ENCODE data around the gene MAL.

The MAL gene

DNA sequence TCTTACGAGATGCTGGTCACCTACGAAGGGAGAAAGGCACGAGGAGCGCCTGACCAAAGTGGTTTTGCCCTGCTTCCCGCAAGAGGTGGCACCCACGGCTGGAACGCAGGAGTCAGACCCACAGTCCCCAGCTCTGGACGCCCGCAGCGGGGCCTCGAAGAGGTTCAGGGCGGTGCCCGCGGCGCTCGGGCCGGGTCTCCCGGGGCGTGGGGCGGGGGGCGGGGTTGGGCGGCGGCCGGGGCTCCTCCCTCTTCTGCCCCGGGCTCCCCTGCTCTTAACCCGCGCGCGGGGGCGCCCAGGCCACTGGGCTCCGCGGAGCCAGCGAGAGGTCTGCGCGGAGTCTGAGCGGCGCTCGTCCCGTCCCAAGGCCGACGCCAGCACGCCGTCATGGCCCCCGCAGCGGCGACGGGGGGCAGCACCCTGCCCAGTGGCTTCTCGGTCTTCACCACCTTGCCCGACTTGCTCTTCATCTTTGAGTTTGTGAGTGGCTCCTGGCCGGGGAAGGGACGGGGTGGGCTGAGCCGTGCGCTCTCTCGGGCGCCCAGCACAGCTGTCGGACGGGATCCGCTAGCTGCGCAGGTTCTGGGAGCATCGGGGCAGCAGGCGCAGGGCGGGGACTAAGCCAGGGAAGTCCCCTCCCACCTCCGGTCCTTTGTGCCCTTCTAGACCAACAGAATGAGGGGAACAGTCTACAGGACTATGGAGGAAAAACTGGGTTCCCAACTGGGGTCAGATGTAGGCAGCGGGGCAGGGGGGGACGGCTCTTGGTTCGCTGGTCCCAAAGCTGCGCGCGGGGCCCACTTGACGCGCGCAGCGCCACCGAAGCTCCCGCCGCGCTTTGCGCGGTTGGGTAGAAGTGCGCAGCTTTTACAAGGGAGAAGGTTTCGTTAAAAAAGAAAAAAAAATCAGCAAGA, at the start of gene MAL:
Gene MAL (plus strand): TSS at position 303 of the 914 bp plus-strand sequence. CDS start 85 bp downstream, at position 388.
- intact Hi-C loops (cut with DNase I): no loop called here

DNA sequence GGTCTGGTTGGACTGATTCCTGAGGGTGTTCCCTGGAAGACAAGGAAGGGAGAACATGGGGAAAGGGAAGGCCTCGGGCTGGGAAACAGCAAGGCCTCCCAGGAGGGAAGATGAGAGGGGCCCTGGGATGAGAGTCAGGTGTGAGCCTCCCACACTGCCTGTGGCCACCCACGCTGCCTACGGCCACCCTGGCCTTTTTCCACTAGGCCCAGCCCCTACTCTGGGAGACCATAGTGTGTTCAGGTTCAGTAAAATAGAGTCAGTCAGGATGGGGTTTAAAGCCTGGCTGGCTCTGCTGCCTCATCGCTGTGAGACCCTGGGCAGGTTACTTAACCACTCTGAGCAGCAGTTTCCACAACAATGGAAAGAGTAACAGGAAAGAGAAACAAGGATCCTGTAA, 47.7 kb upstream of the MAL start:
- intact Hi-C loops (cut with DNase I): no loop called here
- DNase-seq: peak in 1 of 10 donors; percentile 26

More for the DNA sequence above, at the start of gene MAL:
- peak in 8 of 10 donors; percentile 41 to 96 (median 62) for DNase-seq

DNA sequence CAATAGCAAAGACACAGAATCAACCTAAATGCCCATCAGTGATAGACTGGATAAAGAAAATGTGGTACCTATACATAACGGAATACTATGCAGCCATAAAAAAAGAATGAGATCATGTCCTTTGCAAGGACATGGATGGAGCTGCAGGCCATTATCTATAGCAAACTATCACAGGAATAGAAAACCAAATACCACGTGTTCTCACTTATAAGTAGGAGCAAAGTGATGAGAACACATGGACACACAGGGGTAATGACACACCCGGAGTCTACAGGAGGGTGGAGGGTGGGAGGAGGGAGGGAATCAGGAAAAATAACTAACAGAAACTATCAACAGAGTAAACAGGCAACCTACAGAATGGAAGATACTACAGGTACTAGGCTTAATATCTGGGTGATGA, 46.6 kb upstream of the MAL start:
- intact Hi-C loops (cut with DNase I): no loop called here
- no peak for DNase-seq

DNA sequence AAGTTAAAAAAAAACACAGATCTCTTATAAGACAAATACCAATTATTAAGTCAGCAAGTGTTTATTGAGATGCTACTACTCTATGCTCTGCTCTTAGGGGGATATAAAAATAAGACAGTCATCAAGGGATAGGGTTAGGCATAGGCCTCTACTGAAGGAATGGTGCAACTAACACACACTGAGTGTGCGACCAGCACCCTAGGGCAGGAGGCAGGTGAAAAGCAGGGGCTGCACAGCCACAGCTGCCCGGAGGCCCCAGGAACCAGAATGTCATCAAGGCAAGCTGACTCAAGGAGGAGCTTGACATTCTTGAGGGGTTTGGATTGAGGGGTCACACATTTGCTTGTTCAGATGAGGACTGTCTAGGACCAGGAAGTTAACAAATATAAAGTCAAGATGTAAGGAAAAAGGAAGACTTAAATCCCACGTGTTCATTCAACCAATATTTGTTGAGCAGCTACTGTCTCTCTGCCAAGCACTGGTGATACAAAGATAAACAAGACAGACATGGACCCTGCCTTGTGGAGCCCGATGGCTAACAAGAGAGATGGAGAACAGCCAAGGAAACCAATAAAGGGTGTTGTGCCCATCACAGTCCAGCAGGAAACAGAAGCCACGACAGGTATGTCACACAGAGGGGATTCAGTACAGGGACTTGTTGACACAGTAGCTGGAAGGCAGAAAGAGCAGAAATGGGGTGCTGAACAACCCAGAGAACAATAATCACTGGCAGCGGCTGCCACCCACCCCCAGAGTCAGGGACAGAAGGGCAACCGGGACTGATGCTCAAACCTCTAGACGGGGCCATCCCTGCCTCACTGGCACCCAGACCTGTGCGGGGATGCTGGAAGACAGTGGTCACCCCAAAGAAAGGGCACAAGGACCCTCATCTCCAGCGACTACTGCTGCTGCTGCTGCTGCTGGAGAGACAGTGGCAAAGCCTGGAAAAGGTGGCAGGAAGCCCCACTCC, 45.8 kb upstream of the MAL start:
- intact Hi-C loops (cut with DNase I): no loop called here
- DNase-seq: peak in 1 of 10 donors; percentile 56

DNA sequence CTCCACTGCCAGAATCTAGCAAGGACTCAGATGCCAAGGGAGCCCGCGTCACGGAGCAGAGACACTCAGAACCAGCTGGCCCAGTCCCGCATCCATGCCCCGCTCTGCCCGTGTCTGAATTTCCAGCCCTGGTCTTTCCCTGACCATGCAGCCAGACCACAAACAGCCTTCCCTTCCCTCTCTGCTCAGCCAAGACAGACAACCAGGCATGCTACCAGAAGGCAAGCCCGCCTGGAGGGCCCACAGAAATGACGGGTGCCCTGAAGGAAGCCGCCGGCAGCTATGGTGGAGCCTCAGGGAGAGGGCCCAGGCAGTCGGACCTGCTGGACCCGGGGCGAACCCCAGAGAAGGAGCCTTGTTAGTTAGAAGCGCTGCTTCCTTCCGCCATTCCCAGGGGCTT, 45.1 kb upstream of the MAL start:
- DNase-seq: peak in 1 of 10 donors; percentile 59
- intact Hi-C loops (cut with DNase I): no loop called here

DNA sequence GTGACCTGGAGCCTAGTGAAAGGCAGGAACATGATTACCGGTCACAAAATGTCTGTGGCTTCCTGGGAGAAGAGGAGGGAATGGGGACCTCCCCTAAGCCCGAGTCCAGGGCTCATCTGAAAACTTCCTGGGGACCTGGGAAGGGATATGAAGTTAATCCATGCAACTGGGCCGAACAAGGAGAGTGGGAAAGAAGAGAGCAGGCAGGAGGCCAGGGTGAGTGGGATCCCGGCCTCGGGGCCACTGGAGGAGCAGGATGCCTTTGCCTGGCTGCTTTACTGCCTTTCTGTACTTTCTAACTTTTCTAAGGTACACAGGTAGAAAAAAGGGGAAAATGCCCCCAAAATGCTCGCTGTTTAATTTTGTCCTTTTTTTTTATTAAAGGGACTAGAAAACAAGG, 43.4 kb upstream of the MAL start:
- peak in 1 of 10 donors; percentile 59 for DNase-seq
- intact Hi-C loops (cut with DNase I): no loop called here

DNA sequence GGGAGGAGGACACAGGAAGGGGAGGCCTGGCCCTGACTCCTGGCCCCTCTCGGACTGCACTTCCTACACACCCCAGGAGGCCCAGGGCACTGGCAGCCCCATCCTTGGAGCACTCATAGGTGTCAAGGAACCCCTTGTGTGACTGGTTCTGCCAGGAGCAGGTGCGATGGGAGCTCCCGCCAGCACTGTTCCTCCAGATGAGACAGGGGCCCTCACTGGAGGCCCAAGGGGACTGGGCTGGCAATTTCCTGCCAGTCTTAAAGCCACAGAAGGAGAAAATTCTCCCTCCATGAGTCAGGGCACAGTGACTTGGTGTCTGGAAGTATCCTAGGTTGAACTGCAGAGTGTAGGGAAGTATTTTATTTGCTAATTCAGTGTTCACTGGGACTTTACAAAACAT, 42.8 kb upstream of the MAL start:
- DNase-seq: peak in 2 of 10 donors; percentile 22 to 51
- intact Hi-C loops (cut with DNase I): no loop called here

DNA sequence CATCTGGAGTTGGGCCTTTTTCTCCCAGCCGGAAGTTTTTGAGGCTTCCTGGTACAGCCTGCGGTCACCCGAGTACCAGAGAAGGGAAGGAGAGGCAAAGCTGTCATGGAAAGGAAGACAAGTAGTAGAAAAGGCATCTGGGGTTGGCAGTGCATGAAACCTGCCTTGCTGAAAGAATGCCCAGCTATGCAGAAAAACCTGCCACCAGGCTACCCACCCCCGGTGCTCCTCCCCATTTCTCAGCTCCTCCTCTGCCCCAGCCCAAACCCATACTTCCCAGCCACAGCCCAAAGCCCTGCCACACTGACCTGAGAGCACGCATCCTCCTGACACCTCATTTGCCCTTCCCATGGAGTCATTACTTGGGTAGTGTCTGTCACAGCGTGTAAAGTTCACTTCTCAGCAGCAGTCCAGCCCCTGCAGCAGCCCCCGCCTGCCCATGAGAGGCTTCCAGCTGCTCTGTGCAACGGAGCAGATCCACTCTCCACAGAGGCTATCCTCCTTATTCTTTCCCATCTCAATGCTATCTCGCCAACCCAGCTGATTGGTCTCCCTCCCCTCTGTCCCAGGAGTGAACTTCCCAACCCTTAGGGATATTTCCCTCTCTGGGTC, 40.4 kb upstream of the MAL start:
- intact Hi-C loops (cut with DNase I): no loop called here
- peak in 2 of 10 donors; percentile 51 to 59 for DNase-seq

DNA sequence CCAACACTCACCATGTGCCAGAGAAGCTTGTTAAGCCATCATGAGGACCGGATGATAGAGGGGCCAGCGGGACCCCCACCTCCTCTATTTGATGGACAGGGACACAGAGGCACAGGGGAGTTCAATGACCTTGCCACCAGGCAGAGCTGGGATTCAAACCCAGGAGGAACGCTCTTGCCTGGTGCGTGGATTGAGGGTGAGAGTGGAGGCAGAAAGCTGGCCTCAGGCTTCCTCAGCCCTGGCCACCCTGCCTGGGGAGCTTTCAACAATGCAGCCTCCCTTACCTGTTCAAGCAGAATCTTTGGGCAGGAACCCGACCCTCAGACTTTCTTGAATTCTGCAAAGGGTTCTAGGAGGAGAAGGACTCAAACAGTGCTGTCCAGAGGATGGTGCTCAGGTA, 39.9 kb upstream of the MAL start:
- DNase-seq: peak in 2 of 10 donors; percentile 19 to 49
- intact Hi-C loops (cut with DNase I): loop anchor here (2.0 kb wide), 1 partner anchor 129 kb away; no protein-coding TSS in a partner anchor

DNA sequence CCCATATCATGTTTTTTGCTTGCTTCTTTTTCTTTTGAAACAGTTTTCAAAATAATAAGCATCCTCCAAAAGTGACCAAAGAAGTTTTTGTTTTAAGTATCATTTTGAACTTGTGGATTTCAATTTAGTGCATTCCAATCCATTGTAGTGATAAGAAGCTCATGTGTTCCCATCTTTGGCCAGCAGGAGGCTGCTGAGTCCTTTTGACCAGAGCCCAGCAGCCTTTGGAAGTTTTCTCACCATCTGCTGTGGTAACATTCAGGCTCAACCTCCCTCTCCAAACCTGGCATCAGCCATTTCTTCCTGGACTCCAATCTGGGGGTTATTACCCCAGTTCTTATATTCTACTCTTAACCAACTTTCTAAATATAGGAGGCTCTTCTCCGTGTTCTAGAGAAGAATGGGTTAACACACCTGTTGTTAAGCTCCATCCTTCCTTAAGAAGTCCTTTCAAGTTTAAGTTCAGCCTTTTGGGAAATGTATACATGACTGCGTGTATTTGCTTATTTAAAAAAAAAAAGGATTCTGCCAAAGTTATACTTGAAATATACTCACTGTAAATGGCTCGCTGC, 39.0 kb upstream of the MAL start:
- intact Hi-C loops (cut with DNase I): loop anchor here (2.0 kb wide), 1 partner anchor 128 kb away; no protein-coding TSS in a partner anchor
- DNase-seq: peak in 6 of 10 donors; percentile 55 to 94 (median 69)

DNA sequence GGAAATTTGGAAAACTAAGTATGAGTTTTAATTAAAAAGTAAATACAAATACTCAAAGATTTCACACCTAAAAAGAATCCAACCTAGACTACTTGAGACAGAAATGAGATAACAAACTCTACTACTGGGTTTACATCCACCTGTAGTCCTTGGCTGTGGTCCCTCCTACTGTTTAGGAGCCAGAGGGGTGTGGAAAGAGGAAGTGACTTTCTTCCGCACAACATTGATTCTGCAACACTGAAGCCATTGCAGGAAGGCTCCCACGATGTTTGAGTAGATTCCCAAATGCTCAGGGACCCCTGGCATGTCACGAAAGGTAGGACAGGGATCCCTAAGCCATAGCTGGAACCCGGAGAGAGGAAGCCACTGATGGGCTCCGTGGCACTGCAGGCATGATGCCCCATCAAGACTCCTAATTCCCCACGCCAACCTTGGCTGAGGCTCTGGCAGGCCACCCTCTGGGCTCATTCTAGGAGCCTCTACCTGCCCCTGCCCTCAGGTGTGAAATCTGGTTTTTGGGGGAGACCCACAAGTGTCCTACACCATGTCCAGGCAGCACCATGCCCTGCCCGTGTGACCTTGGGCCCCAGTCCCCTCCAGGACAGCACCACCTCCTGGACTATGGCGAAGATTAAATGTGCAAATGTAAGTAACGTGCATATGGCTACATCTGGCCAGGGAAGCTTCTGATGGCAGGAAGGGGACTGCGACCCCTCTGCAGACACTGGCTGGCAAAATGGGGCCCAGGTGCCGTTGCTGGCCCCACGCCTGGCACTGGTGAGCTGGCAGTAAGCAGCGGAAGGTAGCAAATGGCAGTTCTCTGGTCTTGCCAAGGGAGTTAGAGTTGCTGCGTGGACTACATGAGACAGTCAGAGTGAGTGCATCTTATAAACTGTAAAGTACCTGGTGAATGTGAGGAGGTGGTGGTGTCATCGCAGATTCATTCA, 38.2 kb upstream of the MAL start:
- intact Hi-C loops (cut with DNase I): loop anchor here (2.0 kb wide), 1 partner anchor 127 kb away; no protein-coding TSS in a partner anchor
- peak in 2 of 10 donors; percentile 23 to 62 for DNase-seq

DNA sequence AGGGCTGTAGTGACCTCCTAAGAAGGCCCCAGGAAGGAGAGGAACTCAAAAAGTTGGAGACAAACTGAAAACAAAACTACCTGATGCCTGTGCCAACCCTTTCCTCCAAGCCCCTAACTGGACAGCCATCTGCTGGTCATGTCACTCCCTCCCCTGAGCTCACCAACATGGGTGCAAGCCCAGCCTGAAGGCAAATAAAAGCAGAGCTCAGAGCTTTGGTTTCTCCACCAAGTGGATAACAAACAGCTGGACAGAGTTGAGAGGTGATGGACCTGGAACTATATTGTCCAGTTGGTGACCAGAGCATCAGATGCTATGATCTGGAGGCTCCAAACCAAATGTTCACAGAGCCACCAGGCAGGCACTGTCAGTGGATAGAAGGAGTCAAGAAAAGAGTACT, 34.6 kb upstream of the MAL start:
- peak in 1 of 10 donors; percentile 52 for DNase-seq
- intact Hi-C loops (cut with DNase I): no loop called here

DNA sequence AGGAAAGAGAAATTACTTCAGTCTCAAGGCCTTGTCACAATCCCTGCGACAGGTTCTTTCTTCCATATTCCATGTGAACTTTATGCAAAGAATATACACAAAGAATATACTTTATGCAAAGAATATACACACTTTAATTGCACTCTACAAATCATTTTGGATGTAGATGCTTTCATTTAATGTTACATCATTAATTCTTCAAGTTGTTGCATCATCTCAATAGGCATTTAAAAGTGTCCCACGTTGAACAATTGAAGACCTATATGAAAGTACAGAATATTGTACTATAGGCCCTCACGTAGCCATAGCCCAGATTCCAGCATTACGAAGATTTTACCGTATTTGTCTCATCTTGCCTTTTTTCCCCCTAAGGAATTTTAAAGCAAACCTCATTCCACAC, 33.1 kb upstream of the MAL start:
- intact Hi-C loops (cut with DNase I): no loop called here
- DNase-seq: no peak

DNA sequence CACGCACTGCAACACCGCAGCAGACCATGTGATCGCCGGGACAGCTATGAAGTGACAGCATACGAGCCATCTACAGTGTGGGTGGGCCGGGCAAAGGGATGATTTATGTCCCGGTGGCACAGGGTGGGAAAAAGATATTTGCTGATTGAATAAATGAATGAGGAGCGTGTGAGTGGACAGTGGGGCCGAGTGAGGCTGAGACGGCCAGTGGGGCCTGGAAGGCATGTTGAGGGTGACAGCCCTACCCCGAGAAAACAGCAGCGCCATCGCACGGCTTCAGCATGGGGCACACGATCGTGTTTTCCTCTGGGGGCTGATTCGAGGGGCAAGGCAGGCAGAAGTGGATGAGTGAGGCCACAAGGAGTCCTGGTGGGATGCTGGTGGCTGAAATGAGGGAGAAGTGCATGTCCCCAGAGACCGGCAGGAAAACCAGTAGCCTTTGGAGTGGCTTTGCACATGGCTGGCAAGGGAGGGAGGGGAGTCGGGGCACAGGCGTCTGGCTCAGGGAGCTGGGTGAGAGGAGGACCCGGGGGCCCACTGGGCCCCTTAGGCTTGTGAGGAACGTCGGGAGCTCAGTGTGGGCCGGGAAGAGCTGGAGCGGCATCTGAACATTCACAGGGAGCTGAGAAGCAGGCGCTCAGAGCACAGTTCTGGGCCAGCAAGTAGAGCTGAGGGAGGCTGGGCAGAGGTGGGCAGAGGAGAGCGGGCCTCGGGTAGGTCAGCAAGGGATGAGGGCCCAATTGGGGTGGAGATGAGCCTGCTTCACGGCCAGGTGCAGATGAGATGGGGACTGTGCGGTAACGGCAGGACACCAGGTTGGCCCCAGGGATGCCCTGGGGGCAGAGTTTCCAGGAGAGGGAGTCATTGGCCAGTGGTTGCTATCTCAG, 32.1 kb upstream of the MAL start:
- peak in 2 of 10 donors; percentile 40 to 75 for DNase-seq
- intact Hi-C loops (cut with DNase I): no loop called here

DNA sequence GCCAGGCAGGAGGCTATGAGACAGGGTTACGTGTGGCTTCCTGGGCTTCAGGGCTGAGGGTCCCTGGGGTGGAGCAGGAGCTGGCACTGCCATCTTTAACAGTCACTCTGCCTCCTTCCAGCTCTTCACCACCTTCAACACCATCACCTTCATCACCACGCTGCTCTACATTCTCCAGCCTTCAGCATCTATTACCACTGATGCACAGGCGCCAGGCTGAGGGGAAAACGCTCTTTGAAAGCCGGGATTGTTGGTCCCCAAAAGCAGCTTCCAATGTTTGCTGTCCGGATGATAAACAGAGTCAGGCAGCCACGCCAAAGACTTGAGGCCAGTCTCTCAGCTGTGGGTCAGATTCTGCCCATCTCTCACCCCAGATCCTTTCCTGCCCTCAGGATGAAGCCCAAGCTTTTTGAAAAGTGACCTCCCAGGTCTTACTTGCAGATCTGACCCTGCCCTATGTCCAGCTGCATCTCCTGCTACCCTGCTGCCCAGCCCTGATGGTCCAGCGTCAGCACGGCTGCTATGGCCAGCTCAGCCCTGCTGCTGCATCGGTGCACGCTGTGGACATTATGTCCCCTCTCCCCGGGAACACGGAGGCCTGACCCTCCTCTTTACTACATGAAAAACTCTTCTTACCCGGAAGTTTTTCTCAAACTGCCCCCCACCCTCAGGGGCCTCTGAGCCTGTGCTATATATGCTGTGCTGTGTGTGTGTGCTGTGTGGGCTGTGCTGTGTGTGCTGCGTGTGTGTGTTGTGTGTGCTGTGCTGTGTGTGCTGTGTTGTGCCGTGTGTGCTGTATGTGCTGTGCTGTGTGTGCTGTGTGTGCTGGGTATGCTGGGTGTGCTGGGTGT, 31.2 kb upstream of the MAL start:
- intact Hi-C loops (cut with DNase I): no loop called here
- DNase-seq: peak in 2 of 10 donors; percentile 47 to 57

DNA sequence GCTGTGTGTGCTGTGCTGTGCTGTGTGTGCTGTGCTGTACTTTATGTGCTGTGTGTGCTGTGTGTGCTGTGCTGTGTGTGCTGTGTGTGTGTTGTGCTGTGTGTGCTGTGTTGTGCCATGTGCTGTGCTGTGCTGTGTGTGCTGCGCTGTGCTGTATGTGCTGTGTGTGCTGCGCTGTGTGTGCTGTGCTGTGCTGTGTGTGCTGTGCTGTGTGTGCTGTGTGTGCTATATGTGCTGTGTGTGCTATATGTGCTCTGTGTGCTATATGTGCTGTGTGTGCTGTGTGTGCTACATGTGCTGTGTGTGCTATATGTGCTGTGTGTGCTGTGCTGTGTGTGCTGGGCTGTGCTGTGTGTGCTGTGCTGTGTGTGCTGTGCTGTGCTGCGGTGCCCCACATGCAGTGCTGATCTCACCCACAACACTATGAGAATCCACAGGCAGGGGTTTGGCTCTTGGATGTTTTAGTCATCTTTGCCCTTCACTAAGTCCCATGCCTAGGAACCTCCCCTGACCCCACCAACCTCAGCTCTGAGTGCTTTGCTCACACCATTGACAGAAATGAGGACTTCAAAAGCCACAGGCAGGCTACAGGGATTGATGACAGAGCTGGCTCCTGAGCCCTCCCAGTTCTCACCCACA, 30.5 kb upstream of the MAL start:
- intact Hi-C loops (cut with DNase I): no loop called here
- DNase-seq: peak in 1 of 10 donors; percentile 47

Data from posterior cingulate gyrus (tissue), 11 donors.